ENCODE data around the gene HECA.

DNA sequence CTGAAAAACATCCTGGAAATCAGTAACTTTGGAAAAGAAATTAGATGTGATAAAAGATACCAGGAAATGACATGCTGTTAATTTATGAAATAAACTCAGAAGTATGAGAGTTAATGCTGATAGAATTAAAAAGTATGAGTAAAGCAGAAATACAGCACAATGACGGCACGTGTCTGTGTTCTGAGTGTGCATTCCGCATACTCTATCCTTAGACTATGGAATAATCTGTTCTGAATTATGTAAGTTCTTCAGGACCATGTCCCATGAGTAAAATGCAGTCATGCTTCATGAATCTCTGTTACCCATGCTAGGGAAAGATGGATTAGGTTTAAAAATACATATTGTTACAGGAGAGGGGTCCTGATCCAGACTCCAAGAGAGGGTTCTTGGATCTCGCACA is 21.7 kb downstream of the HECA start:
- TF ChIP-seq POLR2A (IDR thresholded peaks at IDR 0.05; ENCODE audit: low read depth, low read length): no peak
- TF ChIP-seq POLR2AphosphoS5 (IDR thresholded peaks at IDR 0.05; ENCODE audit: low read depth, low read length): no peak
- no peak for TF ChIP-seq TAF1 (IDR thresholded peaks at IDR 0.05; ENCODE audit: borderline replicate concordance, low read depth, low read length)
